ENCODE measurements around the gene PLEKHG7.
"Not testable (repeated sequence)": the region's sequence is repeated elsewhere in the genome, so short reads cannot be mapped to it uniquely, and the experiment has no call there.

Gene PLEKHG7, protein sequence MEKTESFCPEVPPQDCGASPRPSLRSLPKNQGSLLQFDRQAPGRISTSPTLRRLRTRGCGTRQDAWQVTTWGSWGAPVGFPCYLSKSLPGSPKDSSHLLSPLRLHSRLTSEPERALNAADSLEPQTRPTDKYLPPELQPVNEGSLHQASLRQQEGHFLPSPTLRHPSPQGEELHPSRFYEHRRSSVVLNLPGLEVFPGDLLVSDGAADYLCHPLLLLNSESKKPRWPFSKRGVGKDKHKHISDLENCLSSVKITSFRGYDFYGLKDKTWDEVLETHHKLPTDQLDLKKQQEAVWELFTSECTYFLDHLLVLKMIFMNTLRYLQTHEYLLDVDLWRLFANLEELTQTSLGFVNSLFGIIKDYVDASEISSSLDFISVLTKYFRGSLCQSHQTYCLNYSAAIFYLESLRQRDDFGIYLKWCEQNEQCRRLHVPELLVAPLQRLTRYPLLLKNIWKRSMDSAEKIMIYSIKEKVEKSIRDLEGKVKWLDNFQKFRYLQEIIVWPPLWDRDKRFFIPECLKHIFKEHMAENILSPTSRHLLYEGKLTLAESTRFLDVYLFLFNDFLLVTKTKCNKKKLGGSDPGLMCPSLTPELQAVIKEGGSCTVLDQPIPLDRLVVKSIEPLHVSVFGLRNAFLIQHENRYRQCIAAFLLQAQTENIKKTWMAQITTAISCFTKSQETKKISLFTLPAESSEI

GRCh38 chr12:92702754-92703679, at the start of gene PLEKHG7:
PLEKHG7 (plus strand) TSS chr12:92702989; CDS start chr12:92706632, 3,643 bp downstream.
- no peak for DNase-seq

DNA sequence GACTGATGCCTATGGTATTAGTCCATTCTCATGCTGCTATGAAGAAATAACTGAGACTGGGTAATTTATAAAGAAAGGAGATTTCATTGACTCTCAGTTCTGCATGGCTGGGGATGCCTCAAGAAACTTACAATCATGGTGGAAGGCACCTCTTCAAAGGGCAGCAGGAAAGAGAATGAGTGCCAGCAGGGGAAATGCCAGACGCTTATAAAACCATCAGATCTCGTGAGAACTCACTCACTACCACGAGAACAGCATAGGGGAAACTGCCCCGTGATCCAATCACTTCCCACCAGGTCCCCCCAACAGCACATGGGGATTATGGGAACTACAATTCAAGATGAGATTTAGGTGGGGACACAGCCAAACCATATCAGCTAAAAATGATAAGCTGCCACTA, 48.5 kb upstream of the PLEKHG7 start:
- DNase-seq = not testable (repeated sequence)

GRCh38 chr12:92654929-92655328, 47.9 kb upstream of the PLEKHG7 start:
- no peak for DNase-seq

GRCh38 chr12:92656911-92657310, 45.9 kb upstream of the PLEKHG7 start:
- DNase-seq = no peak

DNA sequence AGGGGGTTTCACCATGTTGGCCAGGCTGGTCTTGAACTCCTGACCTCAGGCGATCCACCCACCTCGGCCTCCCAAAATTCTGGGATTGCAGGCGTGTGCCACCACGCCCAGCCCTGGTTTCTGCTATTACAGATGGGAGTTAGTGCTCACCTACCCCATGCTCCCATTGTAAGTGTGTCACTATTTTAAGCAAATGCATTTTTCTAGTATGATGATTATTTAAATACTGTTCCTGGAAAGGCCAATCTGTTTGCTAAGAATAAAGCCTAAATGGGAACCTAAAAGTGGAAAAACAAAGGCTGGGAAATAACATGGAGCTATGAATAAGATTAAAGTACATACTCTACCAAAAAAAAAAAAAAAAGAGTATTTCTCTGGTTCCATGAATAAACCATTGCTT, 45.0 kb upstream of the PLEKHG7 start:
- DNase-seq = no peak

DNA sequence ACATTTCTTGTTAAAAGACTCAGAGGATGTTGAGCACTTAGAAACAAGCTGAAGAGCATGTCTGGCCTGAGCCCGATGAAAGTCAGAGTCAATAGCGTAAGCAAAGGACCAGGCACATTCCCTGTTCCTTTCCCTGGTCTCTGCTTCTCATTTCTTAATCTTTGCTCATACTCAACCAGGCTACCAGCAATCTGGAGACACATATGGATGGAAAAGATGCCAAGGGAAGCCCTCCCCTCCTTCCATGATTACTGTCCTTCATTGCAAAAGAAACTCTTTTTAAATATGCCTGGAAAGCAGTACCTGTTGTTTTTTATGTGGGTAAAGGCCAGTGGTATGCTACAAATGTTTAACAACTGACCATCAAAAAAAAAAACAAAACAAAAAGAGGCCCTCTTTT, 44.2 kb upstream of the PLEKHG7 start:
- no peak for DNase-seq

DNA sequence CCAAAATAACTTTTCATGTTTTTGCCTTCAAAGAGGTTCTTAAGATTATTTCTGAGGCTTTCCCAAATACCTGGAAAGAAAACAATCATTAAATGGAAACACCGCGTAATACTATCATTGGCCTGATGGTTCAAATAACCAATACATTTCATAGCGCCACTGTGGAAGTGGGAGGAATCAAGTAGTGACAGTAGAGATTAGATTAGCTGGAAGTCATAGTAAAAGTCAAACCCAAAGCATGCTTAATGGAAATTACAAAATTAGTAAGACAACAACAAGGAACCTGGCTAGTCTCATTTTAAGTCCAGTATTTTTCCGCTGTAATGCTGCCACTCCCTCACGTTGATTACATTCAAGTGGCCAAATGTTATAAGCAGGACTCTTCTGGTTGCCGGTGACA, 41.5 kb upstream of the PLEKHG7 start:
- no peak for DNase-seq

- DNase-seq = no peak
Measured at GRCh38 chr12:92665496-92665895, 37.3 kb upstream of the PLEKHG7 start.

DNA sequence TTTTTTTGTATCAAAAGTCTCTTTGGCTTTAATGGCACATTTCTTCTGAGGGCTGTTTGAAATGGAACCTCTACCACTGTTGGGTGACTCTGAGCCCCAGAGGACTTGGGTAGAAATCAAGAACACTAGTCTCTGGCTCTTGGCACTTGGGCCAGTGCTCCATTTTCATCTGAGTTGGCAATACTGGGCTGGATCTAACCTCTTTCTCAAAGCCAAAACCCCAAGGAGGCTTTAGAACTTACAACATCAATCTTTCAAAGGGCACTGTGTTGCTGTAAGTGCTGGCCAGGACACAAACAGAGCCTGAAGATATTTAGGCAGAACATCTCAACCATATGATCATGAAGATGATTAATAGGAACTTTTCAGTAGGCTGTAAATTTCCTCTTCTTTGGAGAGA, 34.0 kb upstream of the PLEKHG7 start:
- DNase-seq = no peak

GRCh38 chr12:92671524-92671923, 31.3 kb upstream of the PLEKHG7 start:
- DNase-seq = not testable (repeated sequence)

- no peak for DNase-seq
Measured at GRCh38 chr12:92673756-92674155, 29.0 kb upstream of the PLEKHG7 start.

- no peak for DNase-seq
Measured at GRCh38 chr12:92674500-92674899, 28.3 kb upstream of the PLEKHG7 start.

- no peak for DNase-seq
Measured at GRCh38 chr12:92675092-92675865, 27.5 kb upstream of the PLEKHG7 start.

GRCh38 chr12:92676710-92677109, 26.1 kb upstream of the PLEKHG7 start:
- no peak for DNase-seq

DNA sequence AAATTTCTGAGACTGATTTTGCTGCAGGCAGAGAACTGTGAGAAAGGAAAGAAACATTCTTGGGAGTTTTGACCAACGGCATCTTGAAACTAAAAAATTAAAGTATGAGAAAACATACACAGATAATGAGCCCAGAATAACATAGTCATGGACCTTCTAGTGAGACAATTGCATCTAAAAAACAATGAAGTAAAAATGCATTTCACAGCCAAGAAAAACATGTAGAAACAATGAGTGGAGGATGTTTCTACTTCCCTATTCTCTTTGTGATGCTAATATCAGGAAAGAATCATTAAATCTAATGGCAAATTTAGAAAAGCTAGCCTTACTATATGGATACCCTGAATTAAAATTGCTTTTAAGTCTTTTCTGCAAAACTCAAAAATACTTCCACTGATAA, 12.2 kb upstream of the PLEKHG7 start:
- no peak for DNase-seq

DNA sequence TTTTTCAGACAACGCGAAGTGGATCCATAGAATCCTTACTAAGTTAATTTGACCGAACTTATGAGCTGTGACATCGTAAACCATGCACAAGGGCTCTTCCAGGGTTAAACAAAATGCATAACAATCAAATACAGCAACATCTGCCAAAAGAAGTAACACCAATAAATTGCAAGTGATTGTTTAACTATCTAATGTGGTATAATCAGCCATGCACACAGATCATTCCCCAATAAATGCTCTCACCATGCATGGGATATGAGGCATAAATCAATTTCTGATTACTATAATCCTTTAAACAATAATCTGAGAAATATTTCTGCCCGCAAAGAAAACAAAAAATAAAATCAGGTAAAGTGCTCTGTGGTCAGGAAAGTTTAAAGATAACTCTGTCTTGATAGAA, 7.7 kb upstream of the PLEKHG7 start:
- DNase-seq = no peak

DNA sequence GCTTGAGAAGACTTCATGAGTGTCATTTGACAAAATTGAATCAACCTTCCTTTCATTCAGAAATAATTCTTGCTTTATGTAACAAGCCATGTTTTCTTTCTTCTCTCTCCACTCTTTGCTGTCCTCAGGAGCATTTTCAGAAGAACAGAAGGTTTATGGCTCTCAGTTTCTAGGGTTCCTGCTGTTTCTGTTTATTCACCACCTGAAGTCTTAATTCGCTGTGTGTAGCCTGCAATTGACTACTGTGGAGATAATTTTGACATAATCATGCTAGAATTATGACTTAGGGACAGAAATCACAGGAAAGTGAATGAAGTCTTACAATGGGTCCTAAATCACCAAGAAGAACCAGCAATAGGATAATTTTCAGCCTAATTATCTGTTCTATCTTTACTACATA, 7.2 kb upstream of the PLEKHG7 start:
- DNase-seq = no peak

DNA sequence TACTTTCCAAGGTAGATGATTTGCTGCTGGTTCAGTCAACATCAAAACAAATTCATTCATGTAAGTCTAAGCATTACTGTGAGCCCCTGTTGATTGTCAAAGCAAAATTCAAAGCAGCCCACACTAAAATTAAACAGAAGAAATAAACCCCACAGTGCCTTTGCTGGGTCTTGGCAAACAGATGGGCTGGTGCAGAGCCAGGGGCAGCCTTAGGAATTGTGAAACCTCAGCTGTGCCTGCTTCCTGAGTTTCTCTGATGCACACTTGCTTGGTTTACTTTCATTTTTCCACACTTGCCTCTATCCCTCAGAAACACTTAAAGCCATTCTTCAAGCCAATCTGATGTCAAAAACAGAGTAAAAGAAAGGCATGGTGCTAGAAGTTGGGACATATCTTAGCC, 6.6 kb upstream of the PLEKHG7 start:
- DNase-seq = no peak

- DNase-seq = no peak
Measured at GRCh38 chr12:92698474-92698873, 4.3 kb upstream of the PLEKHG7 start.

DNA sequence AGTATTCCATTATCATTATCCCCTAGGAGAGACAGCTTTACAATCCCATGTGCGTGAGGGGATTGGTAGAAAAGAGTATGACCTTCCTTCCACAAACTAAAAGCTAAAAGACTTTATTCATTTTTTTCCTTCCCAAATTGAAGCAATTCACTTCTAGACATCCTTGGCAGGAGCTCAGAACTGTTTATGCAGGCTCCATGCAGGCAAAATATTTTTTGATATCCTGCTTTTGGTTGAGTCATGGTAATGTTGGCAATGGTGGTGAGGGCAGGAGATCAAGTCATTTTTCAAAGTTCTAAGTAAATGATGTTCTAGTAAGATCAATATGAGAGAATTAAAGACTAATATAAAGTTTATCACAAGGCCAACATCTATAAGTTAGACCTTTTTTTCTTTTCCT, 1.3 kb upstream of the PLEKHG7 start:
- DNase-seq = no peak

- no peak for DNase-seq
Measured at GRCh38 chr12:92703786-92704185, 997 bp downstream of the PLEKHG7 start.

- DNase-seq = no peak
Measured at GRCh38 chr12:92706594-92706993, 3.8 kb downstream of the PLEKHG7 start.

DNA sequence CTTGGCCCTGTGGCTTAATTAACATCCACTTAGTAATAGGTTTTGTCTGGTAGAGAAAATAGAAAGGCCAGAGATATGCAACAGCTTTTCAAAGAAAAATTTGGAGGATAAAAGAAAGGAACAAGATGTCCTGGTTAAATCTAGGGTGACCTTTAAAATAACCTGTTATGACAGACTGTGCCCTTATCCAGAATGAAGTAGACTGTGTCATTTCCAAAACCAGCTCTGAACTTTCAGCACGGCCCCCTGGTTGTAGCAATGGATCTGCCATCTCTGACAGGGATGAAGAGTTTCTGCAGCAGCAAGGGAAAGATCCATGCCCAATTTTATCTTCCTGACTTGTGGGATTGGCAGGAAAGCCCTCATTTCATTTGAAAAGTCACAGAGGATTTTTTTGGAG, 5.1 kb downstream of the PLEKHG7 start:
- DNase-seq = no peak
